ENCODE data around the gene TUG1. TPM values are rescaled to one million over a fixed set of nuclear protein-coding genes. Genes with fewer than 3 reads are reported as not detected.

TUG1 gene
- total RNA-seq, 4 donors from 2014 or later, result 27.9 to 63.1 (median 41.5) TPM

DNA sequence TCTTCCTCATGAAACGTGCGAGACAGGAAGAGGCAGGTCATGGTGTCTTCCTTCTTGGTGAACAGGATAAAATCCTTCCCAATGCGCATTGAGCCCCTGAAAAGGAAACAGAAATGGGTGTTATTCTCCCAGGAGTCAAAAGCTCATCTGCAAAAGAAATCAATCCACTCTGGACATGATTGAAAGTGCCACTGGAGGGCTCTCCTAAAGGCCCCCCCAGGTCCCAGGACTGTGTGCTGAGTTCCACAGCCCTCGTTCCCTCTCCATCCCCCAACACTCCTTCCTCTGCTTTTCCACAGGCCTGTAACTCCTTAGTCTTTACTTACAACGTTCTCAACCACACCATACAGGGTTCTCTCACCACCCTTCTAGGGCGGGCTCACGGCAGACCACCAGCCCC is 22.7 kb upstream of the TUG1 start:
- H3K36me3 ChIP-seq, result peaks cover 17 to 85% (median 24%) of the 10 kb centered on the region in 3 donors
- 62 to 70% methylated on average over 5 to 7 of the region's 7 CpGs for WGBS, 2 donors
- peaks cover 24 to 82% (median 53%) of the 10 kb centered on the region in 3 donors for H3K4me1 ChIP-seq
- no peaks in the 10 kb centered on the region for H3K27me3 ChIP-seq
- H3K27ac ChIP-seq, result peak overlapping the region; percentile 61 to 90 (median 81)
- H3K9me3 ChIP-seq, result no peaks in the 10 kb centered on the region
- intact Hi-C loops (cut with DNase I), result loop anchor here (5.0 kb wide), 1 partner anchor 136 kb away; the partner anchor contains the start of gene SMTN
- TF ChIP-seq POLR2A (IDR thresholded peaks at IDR 0.05) (no peak), CTCF (IDR thresholded peaks at IDR 0.05) (no peak)
- no peak for DNase-seq
- H3K4me3 ChIP-seq, result no peak overlapping the region

GRCh38 chr22:30947173-30947815 is 21.8 kb upstream of the TUG1 start:
- no peak for TF ChIP-seq POLR2A (IDR thresholded peaks at IDR 0.05)
- TF ChIP-seq CTCF (IDR thresholded peaks at IDR 0.05), result peak in 4 of 6 experiments; percentile 6 to 64 (median 52)
- no peaks in the 10 kb centered on the region for H3K9me3 ChIP-seq
- DNase-seq, result no peak
- H3K4me3 ChIP-seq, result no peak overlapping the region
- H3K4me1 ChIP-seq, result peaks cover 24 to 82% (median 53%) of the 10 kb centered on the region in 3 donors
- intact Hi-C loops (cut with DNase I), result loop anchor here (5.0 kb wide), 1 partner anchor 135 kb away; the partner anchor contains the start of gene SMTN
- H3K36me3 ChIP-seq, result peaks cover 8 to 85% (median 19%) of the 10 kb centered on the region in 3 donors
- H3K27ac ChIP-seq, result peak overlapping the region; percentile 61 to 90 (median 81)
- H3K27me3 ChIP-seq, result no peaks in the 10 kb centered on the region
- WGBS, 2 donors, result 17 to 22% methylated on average over 5 of the region's 5 CpGs

DNA sequence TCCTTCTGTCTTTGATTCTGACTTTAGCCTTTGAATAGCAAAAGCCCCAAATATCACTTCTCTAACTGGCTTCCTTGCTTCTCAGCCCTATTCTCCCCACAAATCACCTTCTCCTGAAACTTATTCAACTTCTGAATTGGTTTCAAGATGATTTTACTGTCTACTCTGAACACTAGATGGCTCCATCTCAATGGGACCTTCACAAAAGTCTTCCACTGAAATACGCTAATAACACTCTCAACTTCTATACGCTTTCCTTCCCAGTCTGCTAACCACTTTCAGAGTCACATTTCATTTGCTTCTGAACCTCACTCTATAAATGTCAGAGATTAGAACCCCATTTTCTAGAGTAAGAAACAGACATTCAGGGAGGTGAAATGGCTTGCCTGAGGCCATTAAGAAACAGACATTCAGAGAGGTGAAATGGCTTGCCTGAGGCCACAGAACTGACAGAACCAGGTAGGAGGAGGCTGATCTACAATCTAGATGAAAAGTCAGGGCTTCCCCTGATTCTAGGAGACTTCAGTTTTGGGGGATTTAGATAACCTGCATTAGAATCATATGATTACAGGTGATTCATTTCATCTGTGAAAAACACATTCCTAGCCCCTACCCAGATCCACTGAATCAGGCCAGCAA is 21.1 kb upstream of the TUG1 start:
- Histone ChIP-seq H3K27ac (peak overlapping the region; percentile 61 to 90 (median 81)), H3K9me3 (no peaks in the 10 kb centered on the region), H3K36me3 (peaks cover 4 to 85% (median 19%) of the 10 kb centered on the region in 3 donors), H3K4me3 (no peak overlapping the region), H3K4me1 (peaks cover 24 to 82% (median 53%) of the 10 kb centered on the region in 3 donors), H3K27me3 (no peaks in the 10 kb centered on the region)
- intact Hi-C loops (cut with DNase I), result loop anchor here (5.0 kb wide), 1 partner anchor 134 kb away; the partner anchor contains the start of gene SMTN
- no peak for TF ChIP-seq POLR2A (IDR thresholded peaks at IDR 0.05)
- TF ChIP-seq CTCF (IDR thresholded peaks at IDR 0.05), result peak; percentile 38 to 64 (median 57)
- WGBS, 2 donors, result 8 to 18% methylated on average over 2 of the region's 2 CpGs
- DNase-seq, result no peak

DNA sequence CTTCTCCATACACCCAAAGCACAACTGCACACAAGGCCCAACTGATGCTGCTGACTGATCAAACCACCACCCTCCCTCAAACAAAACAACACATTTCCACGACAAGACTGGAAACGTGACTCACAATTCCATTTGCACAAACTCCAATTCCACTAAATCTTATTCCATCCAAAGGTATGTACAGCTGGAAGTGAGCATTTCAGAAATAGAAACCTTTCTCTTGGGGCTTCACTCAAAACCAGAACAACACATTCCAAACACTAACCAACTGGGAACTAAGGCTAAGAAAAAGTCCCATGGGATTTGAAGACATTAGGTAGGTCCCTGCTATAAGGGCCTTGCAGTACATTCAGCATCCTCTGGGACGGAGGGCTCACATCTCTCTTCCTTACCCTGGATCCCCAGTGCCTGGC is 20.1 kb upstream of the TUG1 start:
- H3K27me3 ChIP-seq, result no peaks in the 10 kb centered on the region
- peak overlapping the region in 3 of 4 donors; percentile 78 to 90 (median 84) for H3K27ac ChIP-seq
- H3K4me1 ChIP-seq, result peaks cover 21 to 73% (median 53%) of the 10 kb centered on the region in 3 donors
- DNase-seq, result no peak
- no peaks in the 10 kb centered on the region for H3K9me3 ChIP-seq
- intact Hi-C loops (cut with DNase I), result loop anchor here (5.0 kb wide), 1 partner anchor 133 kb away; the partner anchor contains the start of gene SMTN
- peaks cover 4 to 84% (median 19%) of the 10 kb centered on the region in 3 donors for H3K36me3 ChIP-seq
- 36 to 42% methylated on average over 3 of the region's 3 CpGs for WGBS, 2 donors
- no peak overlapping the region for H3K4me3 ChIP-seq
- no peak for TF ChIP-seq CTCF (IDR thresholded peaks at IDR 0.05)
